Inflammatory macrophage (primary cell): Measurements from ENCODE around the gene CCDC71.

Experiments used
- DNase-seq, 2 donors: peaks; one replicate each; pipeline ENCODE4 v3.0.0-alpha.2; 2020 to 2022

The CCDC71 gene

GRCh38 chr3:49131040-49131439 lies 35.1 kb downstream of the CCDC71 start:
- no peak for DNase-seq

- no peak for DNase-seq
These were observed 41.0 kb downstream of the CCDC71 start for GRCh38 chr3:49124991-49125670.

- no peak for DNase-seq
These were observed 41.9 kb downstream of the CCDC71 start for GRCh38 chr3:49124203-49124602.

GRCh38 chr3:49123687-49124086 lies 42.4 kb downstream of the CCDC71 start:
- DNase-seq = no peak

GRCh38 chr3:49122886-49123545 lies 43.1 kb downstream of the CCDC71 start:
- DNase-seq = no peak

- DNase-seq = peak; percentile 16 to 69
These were observed 43.7 kb downstream of the CCDC71 start for GRCh38 chr3:49122451-49122850.

- no peak for DNase-seq
These were observed 44.1 kb downstream of the CCDC71 start for GRCh38 chr3:49122022-49122421.

GRCh38 chr3:49121132-49121736 lies 44.9 kb downstream of the CCDC71 start:
- DNase-seq = no peak

GRCh38 chr3:49120438-49121131 lies 45.5 kb downstream of the CCDC71 start, which contains the start of gene USP19:
Gene USP19 (minus strand): TSS chr3:49120823. CDS start chr3:49119145, 1,678 bp downstream.
- peak; percentile 94 to 95 for DNase-seq

- peak; percentile 3 to 4 for DNase-seq
These were observed 46.1 kb downstream of the CCDC71 start for GRCh38 chr3:49120096-49120437.

- no peak for DNase-seq
These were observed 46.7 kb downstream of the CCDC71 start for GRCh38 chr3:49119439-49119838.

GRCh38 chr3:49119036-49119435 lies 47.1 kb downstream of the CCDC71 start:
- DNase-seq = no peak
